Stimulated activated memory B cell treated with anti-CD40 and anti-IgM and Interleukin-4, amounts not matched to agents 10 μg/mL and 1 μg/mL and 100 μg/mL, for 72 hours (primary cell): Measurements from ENCODE around the gene ATF4.

Experiments used
- ATAC-seq: fragments of 150-1000 bp; cut with Tn5 transposase; 2 replicates; pipeline ENCODE4 v1.10.0; 2021
- H3K27ac Mint-ChIP-seq: one replicate; pipeline ENCODE4 v1.8.0; 2022; ENCODE audit warnings: mild to moderate bottlenecking, mixed read lengths
- H3K27me3 Mint-ChIP-seq: one replicate; pipeline ENCODE4 v1.8.0; 2022; ENCODE audit warnings: mixed read lengths
- H3K36me3 Mint-ChIP-seq: one replicate; pipeline ENCODE4 v1.8.0; 2022; ENCODE audit warnings: mixed read lengths
- H3K4me1 Mint-ChIP-seq: one replicate; pipeline ENCODE4 v1.8.0; 2022; ENCODE audit warnings: mixed read lengths
- H3K4me3 Mint-ChIP-seq: one replicate; pipeline ENCODE4 v1.8.0; 2022; ENCODE audit warnings: mild to moderate bottlenecking, moderate library complexity, mixed read lengths
- H3K9me3 Mint-ChIP-seq: one replicate; pipeline ENCODE4 v1.8.0; 2022; ENCODE audit warnings: mixed read lengths

The ATF4 gene

GRCh38 chr22:39567135-39567946 lies 47.0 kb downstream of the ATF4 start:
- Mint-ChIP-seq H3K4me1 (peaks cover 16% of the 10 kb centered on the region), H3K27ac (peak overlapping the region; percentile 9), H3K36me3 (peaks cover 7% of the 10 kb centered on the region), H3K9me3 (peaks cover 8% of the 10 kb centered on the region), H3K27me3 (peaks cover 18% of the 10 kb centered on the region), H3K4me3 (no peak overlapping the region)
- ATAC-seq: peak; percentile 57

GRCh38 chr22:39568278-39568981 lies 48.1 kb downstream of the ATF4 start:
- Mint-ChIP-seq H3K9me3 (peaks cover 8% of the 10 kb centered on the region), H3K4me1 (peaks cover 16% of the 10 kb centered on the region), H3K27ac (no peak overlapping the region), H3K27me3 (peaks cover 26% of the 10 kb centered on the region), H3K4me3 (no peak overlapping the region), H3K36me3 (peaks cover 7% of the 10 kb centered on the region)
- ATAC-seq: no peak

- H3K4me3 Mint-ChIP-seq: no peak overlapping the region
- peaks cover 8% of the 10 kb centered on the region for H3K9me3 Mint-ChIP-seq
- H3K4me1 Mint-ChIP-seq: peaks cover 16% of the 10 kb centered on the region
- H3K27ac Mint-ChIP-seq: no peak overlapping the region
- H3K27me3 Mint-ChIP-seq: peaks cover 28% of the 10 kb centered on the region
- no peak for ATAC-seq
- H3K36me3 Mint-ChIP-seq: peaks cover 7% of the 10 kb centered on the region
These were observed 48.7 kb downstream of the ATF4 start for GRCh38 chr22:39569066-39569465.

- peaks cover 7% of the 10 kb centered on the region for H3K36me3 Mint-ChIP-seq
- no peak for ATAC-seq
These were observed 49.9 kb downstream of the ATF4 start for GRCh38 chr22:39570226-39570625.

GRCh38 chr22:39570665-39571064 lies 50.3 kb downstream of the ATF4 start, which contains the start of gene CACNA1I:
CACNA1I (plus strand) TSS chr22:39570753; CDS start chr22:39570753, 0 bp downstream.
- Mint-ChIP-seq H3K27ac (no peak within 1 kb of the TSS), H3K36me3 (peaks cover 3% of the 10 kb centered on the region), H3K4me1 (peaks cover 16% of the 10 kb centered on the region), H3K9me3 (peaks cover 4% of the 10 kb centered on the region), H3K4me3 (no peak within 1 kb of the TSS), H3K27me3 (peaks cover 28% of the 10 kb centered on the region)
- ATAC-seq: no peak

More at GRCh38 chr22:39570226-39570625, 49.9 kb downstream of the ATF4 start:
- Mint-ChIP-seq H3K4me3 (no peak overlapping the region), H3K27me3 (peaks cover 28% of the 10 kb centered on the region), H3K4me1 (peaks cover 16% of the 10 kb centered on the region), H3K27ac (no peak overlapping the region), H3K9me3 (peaks cover 8% of the 10 kb centered on the region)

- no peak overlapping the region for H3K27ac Mint-ChIP-seq
- H3K4me1 Mint-ChIP-seq: peaks cover 21% of the 10 kb centered on the region
- no peak overlapping the region for H3K4me3 Mint-ChIP-seq
- no peaks in the 10 kb centered on the region for H3K36me3 Mint-ChIP-seq
- no peak for ATAC-seq
- H3K27me3 Mint-ChIP-seq: peaks cover 28% of the 10 kb centered on the region
- H3K9me3 Mint-ChIP-seq: no peaks in the 10 kb centered on the region
These were observed 51.2 kb downstream of the ATF4 start for GRCh38 chr22:39571538-39571937.
